Activated CD8-positive, alpha-beta memory T cell treated with anti-CD3 and anti-CD28 coated beads, Interleukin-2, amount 50 U/mL, for 48 hours (primary cell): ENCODE data around the gene TAF4.

ENCODE experiments used
- DNase-seq: peaks from one replicate; pipeline ENCODE4 v3.0.0-alpha.2; 2020

Gene TAF4

DNA sequence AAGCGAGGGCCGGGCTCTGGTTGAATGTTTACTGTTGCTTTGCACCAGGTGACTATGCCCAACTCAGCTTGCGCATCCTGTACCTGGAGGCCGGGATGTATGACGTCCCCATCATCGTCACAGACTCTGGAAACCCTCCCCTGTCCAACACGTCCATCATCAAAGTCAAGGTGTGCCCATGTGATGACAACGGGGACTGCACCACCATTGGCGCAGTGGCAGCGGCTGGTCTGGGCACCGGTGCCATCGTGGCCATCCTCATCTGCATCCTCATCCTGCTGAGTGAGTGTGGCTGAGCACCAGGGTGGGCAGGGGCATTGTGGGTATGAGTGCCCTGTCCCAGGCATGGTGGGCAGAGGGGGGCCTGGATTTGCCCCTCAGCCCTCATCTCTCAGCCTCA is 136.1 kb downstream of the TAF4 start:
- DNase-seq: no peak

GRCh38 chr20:61927826-61928541 is 137.7 kb downstream of the TAF4 start:
- no peak for DNase-seq

DNA sequence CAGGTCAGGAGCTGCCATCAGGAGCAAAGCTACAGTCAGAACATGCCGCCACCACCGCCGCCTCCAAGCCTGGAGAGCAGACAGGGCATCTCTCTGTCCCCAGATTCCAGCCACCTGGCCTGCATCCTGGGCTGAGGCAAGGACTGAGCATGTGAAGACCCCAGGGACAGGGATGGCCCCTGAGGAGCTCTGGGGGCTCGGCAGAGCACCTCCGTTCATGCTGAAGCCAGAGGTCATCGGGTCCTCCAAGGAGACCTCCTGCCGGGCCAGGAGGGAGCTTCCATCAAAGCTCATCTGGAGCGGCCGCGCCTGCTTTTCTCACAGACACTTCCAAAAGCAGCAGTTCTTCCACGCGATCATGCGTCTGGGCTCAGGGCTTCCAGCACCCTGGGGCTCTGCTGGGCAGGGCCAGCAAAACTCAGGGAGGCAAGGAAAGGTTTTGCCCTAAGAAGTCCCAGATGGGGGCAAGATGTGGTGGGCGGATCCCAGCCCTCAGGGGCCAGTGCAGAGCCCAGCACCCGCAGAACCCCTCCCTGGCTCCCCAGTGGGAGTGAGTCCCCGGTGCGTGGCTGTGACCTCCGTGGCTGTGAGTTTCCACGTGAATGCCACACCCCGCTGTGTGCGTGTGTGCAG is 138.4 kb downstream of the TAF4 start:
- no peak for DNase-seq

GRCh38 chr20:61926796-61927192 is 138.9 kb downstream of the TAF4 start:
- DNase-seq: no peak

GRCh38 chr20:61926253-61926613 is 139.4 kb downstream of the TAF4 start:
- DNase-seq: no peak

DNA sequence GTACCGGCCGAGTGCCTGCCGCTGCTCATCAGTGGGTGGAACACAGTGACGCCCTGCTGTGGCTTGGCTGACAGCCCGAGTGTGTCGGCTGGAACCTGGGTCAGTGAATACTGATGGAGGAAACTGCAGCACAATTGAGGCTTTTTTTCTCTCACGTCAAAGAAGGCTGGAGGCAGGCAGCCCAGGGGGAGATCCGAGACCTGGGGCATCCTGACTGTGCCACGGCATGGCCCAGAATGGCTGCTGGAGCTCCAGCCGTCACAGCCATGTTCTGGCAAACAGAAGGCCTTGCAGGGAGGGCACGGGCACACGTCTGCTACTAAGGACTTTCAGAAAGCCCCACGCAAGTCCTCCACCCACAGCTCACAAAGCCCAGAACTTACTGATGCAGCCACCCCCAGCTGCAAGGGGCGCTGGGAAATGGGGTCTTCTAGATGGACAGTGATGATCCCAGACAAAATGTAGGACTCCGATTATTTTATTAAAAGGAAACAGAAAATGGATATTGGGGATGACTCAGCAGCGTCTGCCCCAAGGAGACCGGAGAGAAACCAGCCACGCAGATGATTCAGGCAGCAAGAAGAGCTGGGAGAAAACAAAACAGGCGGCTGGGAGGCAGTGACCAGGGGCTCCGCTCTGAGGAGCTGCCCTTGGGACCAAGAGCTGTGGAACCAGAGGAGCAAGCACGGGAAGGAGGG is 140.0 kb downstream of the TAF4 start:
- DNase-seq: no peak

DNA sequence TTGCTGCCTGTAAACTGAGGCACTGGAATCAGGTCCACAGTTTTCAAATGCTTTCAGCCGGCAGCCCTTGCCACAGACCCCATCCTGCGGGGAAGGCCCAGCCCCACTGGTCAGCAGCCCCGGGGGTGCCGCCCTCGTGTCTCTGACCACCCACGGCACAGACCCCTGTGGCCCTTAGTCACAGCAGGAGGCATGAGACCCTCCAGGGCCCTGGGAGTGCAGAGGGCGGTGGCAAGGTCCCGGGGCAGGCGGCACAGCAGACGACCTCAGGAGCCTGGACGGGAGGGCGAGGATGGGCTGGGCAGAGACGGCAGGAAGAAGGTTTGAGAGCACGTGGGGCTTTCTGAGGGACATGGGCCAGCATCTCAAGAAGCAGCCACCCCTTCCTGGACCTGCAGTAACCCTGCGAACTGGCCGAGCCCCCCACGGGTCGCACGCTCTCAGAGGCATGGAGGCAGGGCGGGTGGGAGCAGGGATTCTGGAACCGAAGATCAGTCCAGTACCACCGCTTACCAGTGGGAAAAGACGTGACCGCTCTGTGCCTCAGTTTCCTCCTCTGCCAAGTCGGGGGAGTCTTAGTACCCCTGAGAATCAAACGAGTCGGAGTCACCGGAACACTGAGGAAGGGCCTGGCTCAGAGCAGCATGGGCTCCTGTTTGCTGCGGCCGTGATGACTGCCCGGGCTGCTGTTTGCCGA is 140.7 kb downstream of the TAF4 start:
- DNase-seq: no peak
